ENCODE data around the gene TENM4. TPM values are rescaled to one million over a fixed set of nuclear protein-coding genes. Genes with fewer than 3 reads are reported as not detected.

The TENM4 gene
- total RNA-seq, 2 donors from 2014 or later: 68.2 to 130 TPM

GRCh38 chr11:79045800-79046304 lies 395.0 kb downstream of the TENM4 start:
- 75 to 80% methylated on average over 6 of the region's 6 CpGs for WGBS, 2 experiments (ENCODE audit: insufficient coverage in 1 of 2, insufficient read length in 1 of 2)

GRCh38 chr11:79045018-79045799 lies 395.6 kb downstream of the TENM4 start:
- Mint-ChIP-seq H3K27me3 (ENCODE audit: insufficient read depth) (no peaks in the 10 kb centered on the region), H3K27ac (peak overlapping the region; percentile 91), H3K4me1 (peaks cover 40% of the 10 kb centered on the region), H3K4me3 (no peak overlapping the region), H3K9me3 (peaks cover 2% of the 10 kb centered on the region), H3K36me3 (ENCODE audit: low read depth) (peaks cover 10% of the 10 kb centered on the region)
- Histone ChIP-seq H3K36me3 (ENCODE audit: control insufficient read depth, insufficient read depth, low read length) (no peaks in the 10 kb centered on the region), H3K27me3 (ENCODE audit: control insufficient read depth, insufficient read depth, low read length, poor library complexity, severe bottlenecking) (no peaks in the 10 kb centered on the region), H3K4me1 (ENCODE audit: control insufficient read depth, insufficient read depth, low read length) (peaks cover 11% of the 10 kb centered on the region), H3K9ac (ENCODE audit: extremely low read depth, low read length, poor library complexity, severe bottlenecking) (no peak overlapping the region), H3K9me3 (ENCODE audit: control insufficient read depth, low read length) (no peaks in the 10 kb centered on the region), H3K4me3 (ENCODE audit: low read length) (no peak overlapping the region), H3K27ac (ENCODE audit: low read depth, low read length) (peak overlapping the region; percentile 9)
- DNase-seq: peak; percentile 42
- no peak for TF ChIP-seq CTCF (conservative IDR thresholded peaks at IDR 0.05)
- 83 to 100% methylated on average over 1 to 10 of the region's 10 CpGs for WGBS, 2 experiments (ENCODE audit: insufficient coverage in 1 of 2, insufficient read length in 1 of 2)

More at GRCh38 chr11:79045800-79046304, 395.0 kb downstream of the TENM4 start:
- Mint-ChIP-seq H3K36me3 (ENCODE audit: low read depth) (peaks cover 10% of the 10 kb centered on the region), H3K4me1 (peaks cover 46% of the 10 kb centered on the region), H3K4me3 (no peak overlapping the region), H3K27me3 (ENCODE audit: insufficient read depth) (no peaks in the 10 kb centered on the region), H3K9me3 (peaks cover 2% of the 10 kb centered on the region), H3K27ac (peak overlapping the region; percentile 91)
- no peaks in the 10 kb centered on the region for H3K27me3 ChIP-seq (ENCODE audit: control insufficient read depth, insufficient read depth, low read length, poor library complexity, severe bottlenecking)
- no peak overlapping the region for H3K9ac ChIP-seq (ENCODE audit: extremely low read depth, low read length, poor library complexity, severe bottlenecking)
- no peaks in the 10 kb centered on the region for H3K36me3 ChIP-seq (ENCODE audit: control insufficient read depth, insufficient read depth, low read length)
- TF ChIP-seq CTCF (conservative IDR thresholded peaks at IDR 0.05): no peak
- H3K9me3 ChIP-seq (ENCODE audit: control insufficient read depth, low read length): no peaks in the 10 kb centered on the region
- H3K27ac ChIP-seq (ENCODE audit: low read depth, low read length): peak overlapping the region; percentile 9
- H3K4me1 ChIP-seq (ENCODE audit: control insufficient read depth, insufficient read depth, low read length): peaks cover 11% of the 10 kb centered on the region
- DNase-seq: peak; percentile 52
- H3K4me3 ChIP-seq (ENCODE audit: low read length): no peak overlapping the region

- TF ChIP-seq CTCF (conservative IDR thresholded peaks at IDR 0.05): no peak
- peaks cover 30% of the 10 kb centered on the region for H3K4me1 Mint-ChIP-seq
- 98 to 100% methylated on average over 1 to 2 of the region's 2 CpGs for WGBS, 2 experiments (ENCODE audit: insufficient coverage in 1 of 2, insufficient read length in 1 of 2)
- no peak for DNase-seq
- H3K9me3 Mint-ChIP-seq: peaks cover 2% of the 10 kb centered on the region
- H3K27ac Mint-ChIP-seq: no peak overlapping the region
- Histone ChIP-seq H3K4me3 (ENCODE audit: low read length) (no peak overlapping the region), H3K4me1 (ENCODE audit: control insufficient read depth, insufficient read depth, low read length) (peaks cover 6% of the 10 kb centered on the region), H3K9me3 (ENCODE audit: control insufficient read depth, low read length) (no peaks in the 10 kb centered on the region), H3K27me3 (ENCODE audit: control insufficient read depth, insufficient read depth, low read length, poor library complexity, severe bottlenecking) (no peaks in the 10 kb centered on the region), H3K36me3 (ENCODE audit: control insufficient read depth, insufficient read depth, low read length) (no peaks in the 10 kb centered on the region), H3K9ac (ENCODE audit: extremely low read depth, low read length, poor library complexity, severe bottlenecking) (no peak overlapping the region), H3K27ac (ENCODE audit: low read depth, low read length) (no peak overlapping the region)
- H3K4me3 Mint-ChIP-seq: no peak overlapping the region
- peaks cover 10% of the 10 kb centered on the region for H3K36me3 Mint-ChIP-seq (ENCODE audit: low read depth)
- H3K27me3 Mint-ChIP-seq (ENCODE audit: insufficient read depth): no peaks in the 10 kb centered on the region
Observed at GRCh38 chr11:79044201-79044600, 396.6 kb downstream of the TENM4 start.

Measured in endodermal cell (in vitro differentiated cells).